ENCODE data around the gene ABLIM2.

ABLIM2 gene

DNA sequence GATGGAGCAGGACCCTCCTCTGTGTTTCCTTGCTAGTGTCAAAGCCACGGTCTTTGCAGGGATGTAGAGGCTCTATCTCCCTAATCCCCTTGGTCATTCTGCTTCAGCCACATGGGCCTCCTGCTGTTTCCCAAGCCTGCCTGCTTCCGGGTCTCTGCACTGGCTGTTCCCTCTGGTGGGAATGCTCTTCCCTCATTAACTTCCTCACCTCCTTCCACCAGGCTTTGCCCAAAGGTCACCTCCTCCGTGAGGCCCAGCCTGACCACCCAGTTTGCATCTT is 56.6 kb downstream of the ABLIM2 start:
- no peak overlapping the region for H3K4me3 ChIP-seq (ENCODE audit: low read length)

GRCh38 chr4:8101213-8102075 is 57.2 kb downstream of the ABLIM2 start:
- no peak overlapping the region for H3K4me3 ChIP-seq (ENCODE audit: low read length)
- no peak for TF ChIP-seq ZNF274 (IDR thresholded peaks at IDR 0.05; ENCODE audit: low read depth, low read length)

More for the DNA sequence above, 56.6 kb downstream of the ABLIM2 start:
- no peak for TF ChIP-seq ZNF274 (IDR thresholded peaks at IDR 0.05; ENCODE audit: low read depth, low read length)

- H3K4me3 ChIP-seq (ENCODE audit: low read length) = no peak overlapping the region
- TF ChIP-seq ZNF274 (IDR thresholded peaks at IDR 0.05; ENCODE audit: low read depth, low read length) = no peak
These were observed 58.6 kb downstream of the ABLIM2 start for GRCh38 chr4:8099981-8100464.

DNA sequence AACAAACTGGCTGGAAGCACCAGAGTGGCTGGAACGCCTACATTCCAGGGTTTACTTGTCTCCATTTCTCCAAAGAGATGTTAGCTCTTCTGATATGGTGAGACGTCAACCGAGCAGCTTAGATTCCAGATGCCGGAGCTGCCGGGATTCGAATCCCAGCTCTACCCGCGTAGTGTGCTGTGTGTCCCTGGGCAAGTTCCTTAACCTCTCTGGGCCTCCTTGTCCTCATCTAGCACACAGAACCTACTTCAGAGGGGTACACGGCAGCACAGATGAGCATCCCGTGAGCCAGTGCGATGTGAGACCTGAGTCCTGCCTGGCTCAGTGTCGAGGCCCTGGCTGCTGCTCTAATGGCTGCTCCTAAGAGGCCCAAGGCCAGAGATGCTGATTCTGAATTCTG is 60.1 kb downstream of the ABLIM2 start:
- TF ChIP-seq ZNF274 (IDR thresholded peaks at IDR 0.05; ENCODE audit: low read depth, low read length) = no peak
- no peak overlapping the region for H3K4me3 ChIP-seq (ENCODE audit: low read length)

DNA sequence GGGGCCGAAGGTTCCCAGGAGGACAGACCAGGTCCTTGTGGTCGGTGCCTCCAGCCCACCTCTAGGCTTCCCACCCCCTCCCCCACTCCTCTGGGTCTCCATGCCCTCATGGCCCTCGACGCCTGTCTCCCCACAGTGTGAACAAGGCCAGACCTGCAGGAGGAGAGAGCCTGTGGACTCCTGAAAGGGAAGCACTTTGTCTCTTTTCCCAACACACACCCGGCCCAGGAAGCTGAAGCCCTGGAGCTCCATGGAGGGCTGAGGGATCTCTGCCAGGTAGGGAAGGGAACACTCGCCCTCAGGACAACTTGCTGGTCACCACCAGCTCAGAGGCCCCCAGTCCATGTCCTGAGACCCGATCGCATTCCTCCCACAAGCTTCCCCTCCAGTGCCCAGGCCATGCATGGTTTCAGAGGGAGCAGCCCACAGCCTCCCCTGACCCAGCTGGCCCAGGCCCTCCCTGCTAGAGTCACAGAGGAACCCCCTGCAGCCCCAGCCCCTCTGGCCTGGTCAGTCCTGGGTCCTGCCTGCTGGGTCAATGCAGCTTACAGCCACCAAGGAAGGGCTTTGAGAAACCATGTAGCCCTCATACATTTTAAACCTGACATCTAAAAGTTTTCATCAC is 60.8 kb downstream of the ABLIM2 start:
- no peak overlapping the region for H3K4me3 ChIP-seq (ENCODE audit: low read length)
- TF ChIP-seq ZNF274 (IDR thresholded peaks at IDR 0.05; ENCODE audit: low read depth, low read length) = no peak

GRCh38 chr4:8097141-8097541 is 61.5 kb downstream of the ABLIM2 start:
- no peak overlapping the region for H3K4me3 ChIP-seq (ENCODE audit: low read length)
- no peak for TF ChIP-seq ZNF274 (IDR thresholded peaks at IDR 0.05; ENCODE audit: low read depth, low read length)

- no peak for TF ChIP-seq ZNF274 (IDR thresholded peaks at IDR 0.05; ENCODE audit: low read depth, low read length)
- no peak overlapping the region for H3K4me3 ChIP-seq (ENCODE audit: low read length)
These were observed 61.9 kb downstream of the ABLIM2 start for GRCh38 chr4:8096690-8097061.

- no peak for TF ChIP-seq ZNF274 (IDR thresholded peaks at IDR 0.05; ENCODE audit: low read depth, low read length)
- no peak overlapping the region for H3K4me3 ChIP-seq (ENCODE audit: low read length)
These were observed 62.5 kb downstream of the ABLIM2 start for GRCh38 chr4:8095956-8096689.

DNA sequence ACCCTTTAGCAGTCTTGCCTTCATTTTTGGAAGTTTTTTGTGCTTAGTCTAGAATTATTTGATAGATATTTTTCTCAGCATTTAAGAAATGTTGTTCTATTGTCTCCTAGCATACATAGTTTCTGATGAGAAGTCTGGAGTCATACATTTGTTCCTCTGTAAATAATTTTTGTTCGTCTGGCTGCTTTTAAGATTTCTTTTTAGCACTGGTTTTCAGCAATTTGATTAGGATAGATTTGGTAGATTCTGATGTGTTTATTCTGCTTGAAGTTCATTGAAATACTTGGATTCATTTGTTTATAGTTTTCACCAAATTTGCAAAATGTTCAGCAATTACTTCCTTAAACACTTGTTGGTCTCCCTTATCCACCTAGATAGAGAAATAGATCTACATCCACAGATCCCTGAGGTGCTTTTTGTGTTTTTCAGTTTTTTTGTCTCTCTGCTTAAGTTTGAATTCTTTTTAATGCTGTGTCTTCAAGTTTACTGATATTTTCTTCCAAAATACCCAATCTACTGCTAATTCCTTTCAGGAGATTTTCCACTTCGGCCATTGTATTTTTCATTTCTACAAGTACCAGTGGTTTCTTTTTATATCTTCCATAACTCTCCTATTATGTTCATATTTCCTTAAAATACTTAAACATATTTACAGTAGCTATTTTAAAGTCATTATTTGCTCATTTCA is 64.9 kb downstream of the ABLIM2 start:
- H3K4me3 ChIP-seq (ENCODE audit: low read length) = no peak overlapping the region

DNA sequence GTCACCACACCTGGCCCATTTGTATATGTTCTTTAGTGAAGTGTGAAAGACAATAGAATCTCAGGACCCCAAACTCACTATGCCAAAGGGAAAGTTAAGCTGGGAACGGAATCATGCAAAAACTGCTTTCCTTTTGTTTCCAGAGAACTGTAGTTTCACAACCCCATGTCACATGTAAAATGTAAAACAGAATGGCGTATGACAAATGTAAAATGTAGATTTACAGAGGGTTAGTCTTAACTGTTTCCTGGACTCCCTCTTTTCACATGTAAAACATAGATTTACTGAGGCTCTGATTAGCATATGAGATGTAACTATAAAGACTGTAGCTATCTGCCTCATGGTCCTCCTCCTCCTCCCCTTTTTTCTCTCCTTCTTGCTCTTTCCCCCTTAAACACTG is 66.3 kb downstream of the ABLIM2 start:
- TF ChIP-seq ZNF274 (IDR thresholded peaks at IDR 0.05; ENCODE audit: low read depth, low read length) = no peak

More for the DNA sequence above, 64.9 kb downstream of the ABLIM2 start:
- TF ChIP-seq ZNF274 (IDR thresholded peaks at IDR 0.05; ENCODE audit: low read depth, low read length) = no peak

DNA sequence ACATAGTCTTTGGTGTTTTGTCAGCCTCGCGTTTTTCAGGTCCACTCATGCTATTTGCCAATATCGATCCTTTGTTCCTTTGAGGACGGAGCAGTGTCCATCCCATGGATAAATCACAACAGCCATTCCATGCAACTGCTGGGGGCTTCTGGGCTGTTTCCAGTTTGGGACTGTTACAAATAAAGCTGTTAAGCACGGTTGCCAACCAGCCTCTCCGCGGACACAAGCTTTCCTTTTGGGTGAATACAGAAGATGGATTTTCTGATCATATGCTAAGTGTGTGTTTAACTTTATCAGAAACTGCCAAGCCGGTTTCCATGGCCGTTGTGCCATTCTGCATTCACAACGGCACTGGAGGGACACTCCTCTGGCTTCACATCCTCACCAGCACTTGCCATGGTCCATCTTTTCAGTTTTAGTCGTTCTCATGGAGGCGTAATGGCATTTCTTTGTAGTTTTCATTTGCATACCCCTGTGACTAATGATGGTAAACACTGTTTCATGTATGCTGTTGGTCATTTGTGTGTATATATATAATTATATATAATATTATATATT is 67.8 kb downstream of the ABLIM2 start:
- H3K4me3 ChIP-seq (ENCODE audit: low read length) = no peak overlapping the region
- no peak for TF ChIP-seq ZNF274 (IDR thresholded peaks at IDR 0.05; ENCODE audit: low read depth, low read length)

More for the DNA sequence above, 66.3 kb downstream of the ABLIM2 start:
- no peak overlapping the region for H3K4me3 ChIP-seq (ENCODE audit: low read length)

- TF ChIP-seq ZNF274 (IDR thresholded peaks at IDR 0.05; ENCODE audit: low read depth, low read length) = no peak
- no peak overlapping the region for H3K4me3 ChIP-seq (ENCODE audit: low read length)
These were observed 68.3 kb downstream of the ABLIM2 start for GRCh38 chr4:8090312-8090711.

DNA sequence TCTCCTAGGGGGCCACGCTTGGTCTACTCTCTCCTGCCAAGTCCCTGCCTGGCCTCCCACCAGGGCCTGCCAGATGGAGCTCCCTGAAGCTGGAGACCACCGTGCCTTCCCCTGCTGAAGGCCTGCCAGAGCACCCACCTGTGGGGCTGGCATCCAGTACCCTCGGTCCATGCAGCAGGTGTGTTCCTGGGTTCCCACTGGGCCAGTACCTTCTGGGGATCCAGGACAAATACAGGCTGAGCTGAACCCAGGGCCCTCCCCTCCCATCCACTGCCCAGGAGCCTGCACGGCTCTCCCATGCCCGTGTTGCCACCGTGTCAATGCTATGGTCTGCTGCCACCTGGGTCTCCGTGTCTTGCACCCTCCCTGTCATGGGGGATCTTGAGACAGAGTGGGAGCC is 68.8 kb downstream of the ABLIM2 start:
- no peak for TF ChIP-seq ZNF274 (IDR thresholded peaks at IDR 0.05; ENCODE audit: low read depth, low read length)

GRCh38 chr4:8088966-8089491 is 69.6 kb downstream of the ABLIM2 start:
- H3K4me3 ChIP-seq (ENCODE audit: low read length) = no peak overlapping the region
- no peak for TF ChIP-seq ZNF274 (IDR thresholded peaks at IDR 0.05; ENCODE audit: low read depth, low read length)

More for the DNA sequence above, 68.8 kb downstream of the ABLIM2 start:
- H3K4me3 ChIP-seq (ENCODE audit: low read length) = no peak overlapping the region

Measured in GM08714 (cell line).